Prostate gland (tissue), 2 donors: ENCODE measurements around the gene AMOTL1.

Source experiments
- POLR2A ChIP-seq: fragments of 450-650 bp; IDR thresholded peaks from one replicate; pipeline ENCODE4 v1.6.1; 2016; ENCODE audit warnings: antibody characterized with exemption, mild to moderate bottlenecking
- POLR2AphosphoS5 ChIP-seq: sonication (generic); formaldehyde crosslinking; IDR thresholded peaks from one replicate; pipeline ENCODE4 v1.6.1; 2017; ENCODE audit warnings: antibody characterized with exemption
- TF ChIP-seq, protein P1 (sequence below), 4 experiments: fragments of 200-600 bp in 2 of 4; fragments of 450-650 bp in 2 of 4; sonication (generic) in 2 of 4; IDR thresholded peaks; 1 replicate in 3 of 4; 2 replicates in 1 of 4; pipeline ENCODE4 v1.5.1; 2016 to 2019; ENCODE audit warnings: antibody characterized with exemption in 4 of 4, mild to moderate bottlenecking in 2 of 4, moderate library complexity in 2 of 4

- TF ChIP-seq, protein P1, sequence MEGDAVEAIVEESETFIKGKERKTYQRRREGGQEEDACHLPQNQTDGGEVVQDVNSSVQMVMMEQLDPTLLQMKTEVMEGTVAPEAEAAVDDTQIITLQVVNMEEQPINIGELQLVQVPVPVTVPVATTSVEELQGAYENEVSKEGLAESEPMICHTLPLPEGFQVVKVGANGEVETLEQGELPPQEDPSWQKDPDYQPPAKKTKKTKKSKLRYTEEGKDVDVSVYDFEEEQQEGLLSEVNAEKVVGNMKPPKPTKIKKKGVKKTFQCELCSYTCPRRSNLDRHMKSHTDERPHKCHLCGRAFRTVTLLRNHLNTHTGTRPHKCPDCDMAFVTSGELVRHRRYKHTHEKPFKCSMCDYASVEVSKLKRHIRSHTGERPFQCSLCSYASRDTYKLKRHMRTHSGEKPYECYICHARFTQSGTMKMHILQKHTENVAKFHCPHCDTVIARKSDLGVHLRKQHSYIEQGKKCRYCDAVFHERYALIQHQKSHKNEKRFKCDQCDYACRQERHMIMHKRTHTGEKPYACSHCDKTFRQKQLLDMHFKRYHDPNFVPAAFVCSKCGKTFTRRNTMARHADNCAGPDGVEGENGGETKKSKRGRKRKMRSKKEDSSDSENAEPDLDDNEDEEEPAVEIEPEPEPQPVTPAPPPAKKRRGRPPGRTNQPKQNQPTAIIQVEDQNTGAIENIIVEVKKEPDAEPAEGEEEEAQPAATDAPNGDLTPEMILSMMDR (IDR thresholded peaks at IDR 0.05): no peak
- TF ChIP-seq POLR2A (no peak), POLR2AphosphoS5 (no peak)
Observed at GRCh38 chr11:94796190-94796580, 28.0 kb downstream of the AMOTL1 start.
